GM18507 (cell line): ENCODE data around the gene CACNB2.
"Not testable (repeated sequence)": the region's sequence is repeated elsewhere in the genome, so short reads cannot be mapped to it uniquely, and the experiment has no call there.

Experiments
- DNase-seq: peaks from one replicate; pipeline ENCODE4 v3.0.0; 2011; ENCODE audit warnings: low read depth; ENCODE audit not compliant: insufficient read length; ENCODE audit errors: extremely low spot score
- FAIRE-seq: peaks from 2 replicates; lab custom pipeline; 2011; peaks lifted over from hg19 to GRCh38; lab: Jason Lieb, UNC

CACNB2 gene

DNA sequence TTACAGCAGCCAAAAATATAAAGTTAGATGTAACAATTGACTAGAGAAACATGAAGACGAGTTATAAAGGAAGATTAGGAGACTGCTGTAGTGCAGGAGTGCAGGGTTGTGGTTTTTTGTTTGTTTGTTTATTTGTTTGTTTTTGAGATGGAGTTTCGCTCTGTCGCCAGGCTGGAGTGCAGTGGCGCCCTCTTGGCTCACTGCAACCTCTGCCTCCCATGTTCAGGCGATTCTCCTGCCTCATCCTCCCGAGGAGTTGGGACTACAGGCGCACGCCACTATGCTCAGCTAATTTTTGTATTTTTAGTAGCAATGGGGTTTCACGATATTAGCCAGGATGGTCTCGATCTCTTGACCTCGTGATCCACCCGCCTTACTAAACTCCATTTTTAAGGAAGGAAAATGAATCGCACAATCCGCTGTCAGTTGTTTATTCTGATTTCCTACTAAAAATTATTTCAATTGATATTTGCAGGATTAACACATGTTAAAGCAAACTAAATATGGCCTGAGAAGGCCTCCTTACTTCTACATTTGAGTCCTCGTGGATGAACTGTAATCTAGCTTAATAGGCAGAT lies 277.8 kb downstream of the CACNB2 start:
- FAIRE-seq (no peak), DNase-seq (no peak)

DNA sequence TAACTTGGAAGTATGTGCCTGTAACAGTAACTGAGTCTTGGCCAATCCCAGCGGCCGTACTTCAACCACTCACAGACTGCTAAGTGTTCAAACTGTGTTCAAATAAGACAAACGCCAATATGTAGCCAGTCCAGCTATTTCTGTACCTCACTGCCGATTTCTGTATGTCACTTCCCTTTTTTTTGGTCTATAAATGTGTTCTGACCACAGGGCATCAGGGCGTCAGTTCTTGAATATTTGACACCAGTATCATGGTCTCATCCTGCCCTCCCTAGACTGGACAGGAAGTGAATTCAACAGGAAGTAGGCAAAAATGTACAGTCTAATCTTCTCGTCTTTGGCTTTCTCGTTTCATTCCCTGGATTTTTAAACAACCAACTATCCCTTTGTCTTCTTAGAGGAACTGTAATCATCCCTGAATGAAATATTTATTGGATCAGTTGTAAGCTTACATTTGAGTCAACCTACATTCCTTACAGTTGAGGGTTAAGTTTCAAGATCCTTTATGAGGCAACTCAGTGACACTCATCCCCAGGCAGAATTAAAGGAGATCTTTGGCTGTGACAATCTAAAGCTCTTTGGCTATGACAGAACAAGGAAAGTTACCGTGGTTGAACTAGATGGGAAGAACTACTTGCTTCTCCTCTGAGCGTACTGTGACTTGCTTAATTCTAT lies 278.5 kb downstream of the CACNB2 start:
- DNase-seq (no peak), FAIRE-seq (peak; percentile 77)

DNA sequence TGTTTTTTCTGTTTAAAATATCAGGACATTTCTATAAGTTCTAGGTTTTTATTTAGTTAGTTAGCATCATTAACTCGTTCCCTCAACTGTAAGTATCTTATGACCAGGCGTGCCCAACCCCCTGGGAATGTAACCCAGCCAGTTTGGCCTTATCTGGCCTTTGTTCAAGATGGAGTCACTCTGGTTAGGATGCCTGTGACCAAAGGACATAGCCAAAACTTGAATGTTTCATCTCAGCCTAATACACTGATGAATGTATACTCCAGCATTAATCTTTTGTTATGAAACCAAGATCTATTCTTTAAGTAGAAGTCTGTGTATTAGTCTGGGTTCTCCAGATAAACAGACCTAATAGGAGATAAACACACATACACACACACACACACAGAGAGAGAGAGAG lies 279.7 kb downstream of the CACNB2 start:
- DNase-seq (no peak), FAIRE-seq (peak; percentile 49)

DNA sequence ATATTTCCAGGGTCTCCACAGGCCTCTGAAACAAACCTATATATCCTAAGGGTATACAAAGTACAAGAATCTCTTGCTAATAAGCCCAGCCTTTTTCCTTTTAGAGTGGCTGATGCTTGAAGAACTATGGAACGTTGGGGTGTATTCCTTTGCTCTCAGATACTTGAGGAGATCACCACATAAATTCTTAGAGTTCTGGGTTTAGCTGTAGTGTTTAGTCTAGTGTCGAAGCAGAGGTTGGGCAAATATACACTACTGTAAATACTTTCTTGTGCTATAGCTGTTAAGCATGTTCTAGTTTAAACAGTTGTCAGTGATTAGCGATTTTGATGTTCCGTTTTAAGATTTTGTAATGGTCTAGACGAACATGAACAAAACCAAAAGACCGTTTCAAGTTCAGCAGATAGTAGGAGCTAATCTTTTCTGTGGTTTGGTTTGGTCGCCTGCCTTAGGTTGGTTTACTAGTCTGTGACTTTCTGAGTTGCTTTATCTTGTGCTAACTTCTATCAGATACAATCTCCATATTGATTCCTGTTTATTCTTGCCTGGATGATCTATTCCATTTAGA lies 281.6 kb downstream of the CACNB2 start:
- DNase-seq (no peak), FAIRE-seq (no peak)

DNA sequence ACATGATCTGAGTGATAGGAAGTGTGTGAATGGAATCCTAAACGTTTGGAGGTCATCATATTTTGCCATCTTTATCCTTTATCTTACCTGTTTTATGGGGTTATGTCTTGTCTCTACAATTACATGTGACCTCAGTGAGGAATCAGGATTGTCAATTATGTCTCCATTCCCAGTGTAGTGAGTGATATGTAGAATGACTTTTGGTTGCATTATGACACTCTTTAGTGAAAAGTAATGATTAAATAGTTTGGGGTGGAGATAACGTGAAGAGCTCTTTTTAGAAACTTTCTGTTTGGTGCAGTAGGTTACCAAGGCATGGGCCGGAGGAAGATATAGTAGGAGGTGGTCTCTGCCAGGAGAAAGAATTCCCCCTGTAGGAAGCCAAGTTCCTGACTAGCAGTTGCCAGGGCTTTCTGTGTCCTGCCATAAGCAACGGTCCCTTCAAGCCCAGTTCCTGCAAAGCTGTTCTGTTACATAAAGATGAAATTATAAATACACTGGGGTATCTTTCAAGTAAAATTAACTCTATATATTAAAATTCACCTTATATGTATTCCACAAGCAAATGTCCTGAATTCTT lies 282.9 kb downstream of the CACNB2 start:
- DNase-seq (no peak), FAIRE-seq (no peak)

DNA sequence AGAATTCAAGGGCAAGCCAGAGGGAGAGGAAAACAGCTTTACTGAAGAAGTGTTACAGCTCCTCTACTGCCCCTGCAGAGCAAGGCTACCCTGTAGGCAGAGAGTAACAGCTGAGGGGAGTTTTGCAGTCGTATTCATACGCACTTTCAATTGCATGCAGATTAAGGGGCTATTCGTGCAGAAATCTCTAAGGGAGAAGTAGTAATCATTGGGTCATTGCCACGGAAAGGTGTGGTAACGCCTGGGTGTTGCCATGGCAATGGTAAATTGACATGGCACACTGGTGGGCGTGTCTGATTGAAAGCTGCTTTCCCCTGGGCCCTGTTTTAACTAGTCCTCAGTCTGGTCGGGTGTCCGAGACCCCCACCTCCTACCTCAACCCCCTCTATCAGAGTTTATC lies 284.0 kb downstream of the CACNB2 start:
- FAIRE-seq (no peak), DNase-seq (no peak)

DNA sequence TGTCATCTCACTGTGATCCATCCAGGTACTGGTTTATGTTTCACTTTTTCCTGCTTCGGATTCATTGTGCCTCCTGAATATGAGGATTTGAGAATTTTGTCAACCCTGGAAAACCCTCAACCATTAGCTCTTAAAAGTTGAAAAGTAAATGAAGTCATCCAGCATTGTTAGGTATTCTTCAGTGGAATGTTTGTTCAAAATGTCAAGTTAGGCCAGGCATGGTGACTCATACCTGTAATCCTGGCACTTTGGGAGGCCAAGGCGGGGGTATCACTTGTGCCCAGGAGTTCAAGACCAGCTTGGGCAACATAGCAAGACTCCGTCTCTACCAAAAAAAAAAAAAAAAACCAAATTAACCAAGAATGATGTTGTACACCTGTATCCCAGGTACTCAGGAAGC lies 289.1 kb downstream of the CACNB2 start:
- FAIRE-seq (no peak), DNase-seq (no peak)

DNA sequence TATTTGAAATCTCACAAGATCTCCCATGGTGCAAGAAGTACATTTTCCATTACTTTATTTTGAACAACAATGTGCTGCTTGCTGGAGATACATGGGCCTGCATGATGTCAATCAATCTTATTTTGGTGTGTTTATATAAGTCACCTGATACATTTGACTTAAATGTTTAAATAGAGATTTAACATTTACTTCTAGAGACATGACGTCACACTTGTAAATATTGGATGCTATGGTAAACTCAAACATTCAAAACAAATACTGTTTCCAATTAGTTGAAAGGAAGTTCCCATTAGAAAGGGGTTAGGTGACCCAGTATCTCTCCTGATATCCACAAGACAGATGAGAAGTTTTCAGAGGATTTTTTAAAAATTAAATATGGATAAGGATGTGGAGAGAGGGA lies 296.7 kb downstream of the CACNB2 start:
- FAIRE-seq (peak; percentile 24), DNase-seq (no peak)

DNA sequence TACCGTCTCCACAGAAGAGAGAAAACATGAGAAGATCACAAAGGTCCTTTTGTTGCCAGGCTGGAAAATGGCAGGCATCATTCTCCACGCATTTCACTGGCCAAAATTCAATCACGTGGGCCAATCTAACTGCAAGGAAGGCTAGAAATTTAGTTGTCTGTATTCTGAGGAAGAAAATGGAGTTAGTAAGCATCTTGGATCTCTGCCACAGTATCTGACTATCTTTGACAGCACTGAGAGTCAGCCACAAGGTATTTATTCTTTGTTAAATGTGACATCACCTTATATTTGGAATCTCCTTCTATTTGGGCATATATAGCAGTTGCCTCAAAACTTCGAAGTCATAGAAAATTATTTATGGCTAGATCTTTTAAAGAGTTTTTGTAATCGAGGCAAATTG lies 297.3 kb downstream of the CACNB2 start:
- FAIRE-seq (no peak), DNase-seq (no peak)

DNA sequence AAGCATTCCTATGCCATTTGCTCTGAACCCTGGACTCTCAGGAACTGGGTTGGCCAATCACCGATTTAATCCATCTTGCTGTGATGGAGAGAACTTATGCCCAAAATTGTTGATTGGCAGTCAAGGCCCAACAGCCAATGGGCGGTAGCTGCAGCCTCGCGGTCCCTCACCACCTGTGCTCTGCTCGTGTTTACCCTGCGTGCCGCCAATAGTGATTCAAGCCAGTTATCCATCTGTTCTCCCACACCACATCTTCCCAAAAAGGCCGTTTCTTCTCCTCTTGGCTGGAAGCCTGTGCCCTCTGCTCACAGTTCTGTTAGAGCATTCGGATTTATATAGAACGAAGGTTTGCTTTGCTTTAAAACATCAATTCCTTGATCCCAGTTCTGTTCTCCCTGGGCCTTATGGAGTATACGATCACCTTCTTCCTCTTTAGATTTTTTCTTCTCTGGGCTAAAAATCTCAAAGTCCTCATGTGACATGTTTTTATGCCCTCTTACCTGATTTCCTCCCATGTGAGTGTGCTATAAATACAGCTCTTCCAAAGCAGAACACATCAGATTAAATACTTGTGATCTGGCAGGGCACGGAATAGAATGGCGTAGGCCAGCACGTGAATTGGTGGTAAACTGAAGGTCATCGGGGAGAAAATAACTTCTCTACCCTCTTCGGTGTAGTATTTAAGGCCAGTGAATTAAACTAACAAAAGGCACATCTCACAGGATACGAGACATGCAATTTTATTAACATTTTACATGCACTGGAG lies 298.3 kb downstream of the CACNB2 start:
- DNase-seq, result no peak
- FAIRE-seq, result no peak

DNA sequence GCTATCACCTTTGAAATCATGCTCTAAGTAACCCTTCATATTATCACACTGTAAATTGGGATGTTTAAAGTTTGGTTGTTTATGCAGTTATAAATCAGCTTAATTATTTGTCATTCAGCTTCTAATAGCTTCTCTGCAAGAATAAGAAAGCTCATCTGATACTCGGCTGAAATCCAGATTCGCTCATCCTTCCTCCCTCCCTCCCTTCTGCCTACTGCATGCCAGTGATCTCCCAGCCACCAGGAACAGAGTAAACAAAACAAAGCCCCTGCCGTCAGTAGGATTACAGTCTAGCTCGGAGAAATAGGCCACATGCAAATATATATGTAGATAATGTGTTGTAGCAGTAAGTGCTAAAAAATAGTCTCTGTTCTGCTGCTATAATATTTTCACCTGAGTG lies 299.4 kb downstream of the CACNB2 start:
- DNase-seq (no peak), FAIRE-seq (no peak)

DNA sequence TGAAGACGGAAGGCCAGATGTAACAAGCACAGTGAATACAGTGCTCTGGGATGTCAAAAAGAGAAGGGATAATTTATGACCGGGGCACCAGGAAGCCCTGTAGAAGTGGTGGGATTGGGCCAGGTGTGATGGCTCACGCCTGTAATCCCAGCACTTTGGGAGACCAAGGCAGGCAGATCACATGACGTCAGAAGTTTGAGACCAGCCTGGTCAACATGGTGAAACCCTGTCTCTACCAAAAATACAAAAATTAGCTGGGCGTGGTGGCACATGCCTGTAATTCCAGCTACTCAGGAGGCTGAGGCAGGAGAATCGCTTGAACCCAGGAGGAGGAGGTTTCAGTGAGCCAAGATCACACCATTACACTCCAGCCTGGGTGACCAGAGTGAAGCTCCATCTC lies 305.4 kb downstream of the CACNB2 start:
- not testable (repeated sequence) for DNase-seq, FAIRE-seq

DNA sequence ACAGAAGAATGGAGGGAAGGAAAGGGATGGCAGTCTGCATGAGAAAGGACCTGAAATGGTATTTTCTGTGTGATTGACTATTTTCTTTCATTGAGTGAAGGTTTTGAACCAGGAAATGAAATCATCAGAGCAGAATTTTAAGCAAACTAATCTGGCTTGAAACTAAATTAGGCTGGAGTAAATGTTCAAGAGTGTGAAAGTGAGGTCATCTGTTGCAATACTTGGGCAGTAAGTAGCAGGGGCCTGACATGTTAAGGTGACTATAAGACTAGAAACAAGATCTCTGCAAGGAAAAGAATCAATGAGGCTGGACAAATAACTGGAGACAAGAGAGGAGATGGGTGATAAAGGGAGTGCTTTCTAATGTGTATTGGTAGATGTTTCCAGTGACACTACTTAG lies 306.0 kb downstream of the CACNB2 start:
- no peak for DNase-seq
- no peak for FAIRE-seq

DNA sequence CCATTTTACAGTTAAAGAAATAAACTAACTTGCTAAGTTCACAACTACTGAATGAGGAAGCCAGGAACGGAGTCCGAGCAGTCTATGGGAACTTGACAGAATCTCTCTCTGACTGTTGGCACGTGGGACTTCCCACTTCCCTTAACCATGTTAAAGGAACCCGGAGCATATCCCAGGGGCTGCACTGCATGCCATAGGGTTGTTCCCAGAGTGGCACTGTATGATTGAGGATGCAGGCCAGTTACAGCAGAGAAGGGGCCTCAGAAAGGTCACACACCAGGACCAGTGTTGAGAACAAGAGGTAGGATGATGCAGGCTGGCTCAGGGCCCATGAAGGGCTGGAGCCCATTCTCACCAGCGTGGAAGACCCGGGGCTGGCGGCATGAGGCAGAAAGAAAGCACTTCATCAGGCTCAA lies 309.4 kb downstream of the CACNB2 start:
- no peak for DNase-seq
- FAIRE-seq, result peak; percentile 21

DNA sequence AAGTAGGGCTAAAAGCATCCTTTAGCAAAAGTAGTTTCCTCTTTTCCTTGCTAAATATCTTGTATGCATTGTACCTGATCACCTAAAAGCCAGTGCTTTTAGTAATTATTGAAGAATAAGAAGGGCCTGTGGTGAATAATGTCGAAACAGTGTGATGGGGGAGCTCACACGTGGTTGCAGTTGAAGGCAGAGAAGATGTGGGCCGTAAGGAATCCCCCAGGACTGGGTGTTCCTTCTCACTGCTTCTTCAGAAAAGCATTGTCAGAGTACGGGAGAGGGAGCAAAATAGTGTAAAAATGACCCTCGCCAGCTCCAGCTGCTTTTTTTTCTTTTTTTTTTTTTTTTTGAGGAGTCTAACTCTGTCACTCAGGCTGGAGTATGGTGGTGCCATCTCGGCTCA lies 310.1 kb downstream of the CACNB2 start:
- no peak for DNase-seq
- peak; percentile 21 for FAIRE-seq

DNA sequence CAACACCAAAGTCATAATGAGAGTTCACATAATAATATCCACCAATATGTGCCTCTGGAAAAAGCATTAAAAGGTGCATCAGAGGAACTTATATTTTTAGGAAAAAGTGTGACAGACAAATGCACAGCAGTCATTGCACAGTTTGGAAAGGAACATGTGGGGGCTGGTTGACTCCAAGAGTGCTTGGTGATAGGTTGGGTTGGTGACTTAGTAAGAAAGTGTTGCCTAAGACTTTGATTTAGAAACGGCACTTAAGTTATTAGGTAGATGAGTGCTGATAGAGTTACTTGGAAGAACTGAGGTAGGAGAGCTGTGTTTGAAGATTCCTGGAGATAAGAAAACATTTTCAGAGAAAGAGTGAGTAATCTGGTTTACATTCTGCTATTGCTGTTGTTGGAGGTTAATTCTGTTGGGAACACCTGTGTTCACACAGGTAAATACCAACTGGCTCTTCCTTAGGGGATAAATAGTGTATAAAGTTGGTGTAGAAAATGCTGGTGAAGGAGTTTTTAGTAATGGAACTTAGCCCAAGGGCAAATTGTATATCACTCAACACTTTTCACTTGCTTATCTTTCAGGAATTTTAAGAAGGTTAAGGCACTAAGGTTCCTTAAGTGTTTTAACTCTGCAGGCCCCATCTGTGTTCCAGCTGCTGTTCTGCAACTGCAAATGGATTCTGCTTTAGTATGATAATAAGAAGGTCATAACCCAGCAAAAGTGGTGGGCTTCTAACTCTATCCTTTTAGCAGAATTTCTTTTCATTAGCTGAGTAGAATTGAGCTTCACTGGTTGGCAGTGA lies 315.1 kb downstream of the CACNB2 start:
- DNase-seq (no peak), FAIRE-seq (no peak)

DNA sequence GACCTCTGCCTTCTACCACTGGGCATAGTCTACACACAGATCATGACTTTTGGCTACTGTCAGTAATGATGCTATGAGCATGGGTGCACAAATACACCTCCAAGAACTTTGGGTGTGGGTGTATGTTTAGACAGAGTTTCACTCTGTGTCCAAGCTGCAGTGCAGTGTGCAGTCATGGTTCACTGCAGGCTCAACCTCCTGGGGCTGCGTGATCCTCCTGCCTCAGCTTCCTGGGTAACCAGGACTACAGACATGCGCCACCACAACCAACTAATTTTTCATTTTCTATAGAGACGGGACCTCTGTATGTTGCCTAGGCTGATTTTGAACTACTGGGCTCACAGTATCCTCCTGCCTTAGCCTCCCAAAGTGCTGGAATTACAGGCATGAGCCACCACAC lies 316.8 kb downstream of the CACNB2 start:
- FAIRE-seq, result peak; percentile 95
- DNase-seq, result no peak

DNA sequence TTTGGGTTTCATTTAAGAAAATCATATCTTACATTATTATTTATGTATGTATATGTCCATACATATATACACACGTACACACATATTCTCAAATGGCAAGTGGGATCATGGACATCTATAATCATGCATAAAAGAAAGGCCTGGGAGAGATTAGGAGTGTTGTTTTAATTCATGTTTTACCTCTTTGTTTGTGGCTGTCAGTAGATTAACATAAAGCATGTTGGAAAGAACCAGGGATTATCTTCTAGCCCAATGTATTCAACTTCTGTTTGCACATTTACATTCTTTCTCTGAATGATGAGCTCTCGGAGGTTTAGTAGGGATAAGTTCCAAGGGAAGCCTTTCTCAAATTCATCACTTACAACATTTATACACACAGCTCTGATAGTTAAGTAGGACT lies 319.8 kb downstream of the CACNB2 start:
- FAIRE-seq (no peak), DNase-seq (no peak)

DNA sequence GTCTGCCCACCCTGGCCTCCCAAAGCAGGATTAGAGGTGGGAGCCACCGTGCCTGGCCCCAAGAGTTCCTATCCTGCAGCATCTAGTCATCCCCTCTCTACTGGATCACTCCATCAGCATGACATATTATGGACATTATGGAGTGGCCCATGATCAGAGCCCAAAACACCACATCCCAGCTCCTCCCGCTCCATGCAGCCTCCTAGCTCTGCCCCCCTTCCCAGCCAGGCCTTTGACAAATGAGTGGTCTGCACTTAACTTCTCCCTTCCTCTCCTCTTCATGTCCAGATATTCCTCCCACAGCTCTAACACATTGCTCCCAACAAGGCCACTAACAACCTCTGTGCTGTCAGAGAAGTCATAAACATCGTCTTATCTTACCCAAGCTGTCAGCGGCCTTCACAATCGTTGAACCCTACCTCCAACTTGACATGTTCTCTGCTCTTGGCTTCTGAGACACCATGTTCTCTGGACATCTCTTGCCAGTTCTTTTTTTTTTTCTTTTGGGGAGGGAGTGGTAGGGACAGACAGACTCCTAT lies 323.5 kb downstream of the CACNB2 start:
- DNase-seq (no peak), FAIRE-seq (no peak)
